H1 (cell line): ENCODE results near the gene FANCE. TPM values are rescaled to one million over a fixed set of nuclear protein-coding genes. Genes with fewer than 3 reads are reported as not detected.

Experiments
- ASH2L ChIP-seq: fragments of 200-600, 300-600 bp; sonication (generic); IDR thresholded peaks from one replicate; pipeline ENCODE4 v1.7.1; 2017; ENCODE audit warnings: low read length
- ATF3 ChIP-seq: IDR thresholded peaks from 2 replicates; pipeline ENCODE4 v1.6.1; 2011; ENCODE audit warnings: low read depth, mild to moderate bottlenecking, low read length; ENCODE audit not compliant: insufficient read depth
- BCL11A ChIP-seq, 2 experiments: IDR thresholded peaks; one replicate each; pipeline ENCODE4 v1.6.1; 2011; ENCODE audit warnings: low read depth in 2 of 2, low read length in 2 of 2, mild to moderate bottlenecking in 2 of 2
- CBX5 ChIP-seq: fragments of 300-800, 300-1000 bp; sonication (generic); IDR thresholded peaks from 2 replicates; pipeline ENCODE4 v1.7.1; 2016; ENCODE audit warnings: antibody characterized with exemption, low read length, low read depth
- CBX8 ChIP-seq: fragments of 300-800, 300-1000 bp; sonication (generic); IDR thresholded peaks from 2 replicates; pipeline ENCODE4 v1.7.1; 2016; ENCODE audit warnings: low read depth, low read length, borderline replicate concordance
- CHD2 ChIP-seq: IDR thresholded peaks from 2 replicates; pipeline ENCODE4 v1.6.1; 2012; ENCODE audit warnings: low read length, improper control_type of control experiment
- JUN ChIP-seq: IDR thresholded peaks from 2 replicates; pipeline ENCODE4 v1.6.1; 2011; ENCODE audit warnings: low read depth, mild to moderate bottlenecking, improper control_type of control experiment, low read length
- MAX ChIP-seq: IDR thresholded peaks from 2 replicates; pipeline ENCODE4 v1.6.1; 2012; ENCODE audit warnings: inconsistent platforms
- PHF8 ChIP-seq: fragments of 200-600 bp; sonication (generic); conservative IDR thresholded peaks from 2 replicates; pipeline ENCODE4 v1.7.1; 2012; ENCODE audit warnings: low read depth, mild to moderate bottlenecking, inconsistent platforms, low read length, moderate library complexity
- RAD21 ChIP-seq, 2 experiments: IDR thresholded peaks in 1 of 2; conservative IDR thresholded peaks in 1 of 2; 2 replicates each; pipeline ENCODE4 v1.6.1; 2011; ENCODE audit warnings: low read depth in 2 of 2, low read length in 2 of 2, improper control_type of control experiment in 1 of 2, inconsistent platforms in 1 of 2, mild to moderate bottlenecking in 1 of 2, moderate library complexity in 1 of 2
- RXRA ChIP-seq: IDR thresholded peaks from 2 replicates; pipeline ENCODE4 v1.6.1; 2011; ENCODE audit warnings: low read depth, mild to moderate bottlenecking, low read length, moderate library complexity; ENCODE audit not compliant: insufficient read depth
- SP1 ChIP-seq: IDR thresholded peaks from 2 replicates; pipeline ENCODE4 v1.6.1; 2011; ENCODE audit warnings: low read depth, low read length
- SP2 ChIP-seq: IDR thresholded peaks from 2 replicates; pipeline ENCODE4 v1.6.1; 2012; ENCODE audit warnings: mild to moderate bottlenecking, low read length, inconsistent platforms
- SRF ChIP-seq: IDR thresholded peaks from 2 replicates; pipeline ENCODE4 v1.6.1; 2011; ENCODE audit warnings: mild to moderate bottlenecking, low read depth, low read length, moderate library complexity
- SUZ12 ChIP-seq: fragments of 200-600 bp; sonication (generic); IDR thresholded peaks from 2 replicates; pipeline ENCODE4 v1.6.1; 2012; ENCODE audit warnings: mild to moderate bottlenecking, inconsistent platforms, low read length, moderate library complexity, mixed read lengths
- TAF1 ChIP-seq: IDR thresholded peaks from 2 replicates; pipeline ENCODE4 v1.6.1; 2011; ENCODE audit warnings: mild to moderate bottlenecking, low read depth, low read length
- TAF7 ChIP-seq: optimal IDR thresholded peaks from 2 replicates; pipeline ENCODE3; 2011; ENCODE audit warnings: low read depth, mild to moderate bottlenecking, inconsistent platforms, low read length, moderate library complexity, borderline replicate concordance
- TBP ChIP-seq: IDR thresholded peaks from 2 replicates; pipeline ENCODE4 v1.6.1; 2011; ENCODE audit warnings: low read depth, low read length, improper control_type of control experiment
- USF2 ChIP-seq: IDR thresholded peaks from 2 replicates; pipeline ENCODE4 v1.6.1; 2011; ENCODE audit warnings: low read length, improper control_type of control experiment
- YY1 ChIP-seq: IDR thresholded peaks from 2 replicates; pipeline ENCODE4 v1.6.1; 2011; ENCODE audit warnings: low read depth, mild to moderate bottlenecking, low read length
- polyA plus RNA-seq, 7 experiments: library from polyadenylated mRNA; depleted of rRNA in 3 of 7; stranded (reverse) in 5 of 7; unstranded in 2 of 7; fragments of >200 nt in 5 of 7; fragments of 200-250 nt in 2 of 7; gene quantifications; 1 replicate in 5 of 7; 2 replicates in 1 of 7; 4 replicates in 1 of 7; pipeline versions ENCODE4 v1.2.1 to v1.2.3, GENCODE V29; 2011 to 2013; ENCODE audit warnings: missing spikeins in 2 of 7, mixed read lengths in 2 of 7
- total RNA-seq: library from RNA; stranded (reverse); fragmentation: NEBNext Ultra II Directional; extraction: Animal tissue kit (Norgen Biotek cat#: 25700); gene quantifications from 2 replicates; pipeline ENCODE4 v1.2.1, GENCODE V29; 2021

Gene FANCE
- total and polyA plus RNA-seq, 2 of the 8 experiments (the other 6 are each of a cell fraction or from before 2014, with no cell fraction given) = 16.1 to 17.0 TPM

- TF ChIP-seq CHD2 (no peak), SRF (peak; percentile 97), ATF3 (no peak), MAX (peak; percentile 60; the same call in 1 of the 2 replicates), TBP (peak; percentile 55; the same call in 1 of the 2 replicates), TAF1 (0 out of 2 replicates have a peak, but pooled peaks have one; percentile 4), BCL11A (IDR thresholded peaks at IDR 0.05; ENCODE audit: low read depth in 2 of 2, low read length in 2 of 2) (no peak), ASH2L (peak; percentile 64), TAF7 (peak; percentile 8), CBX8 (no peak), PHF8 (no peak), SP1 (no peak), JUN (0 out of 2 replicates have a peak, but pooled peaks have one; percentile 37), SUZ12 (no peak), SP2 (no peak), USF2 (no peak), RAD21 (IDR thresholded peaks at IDR 0.05 in 1 of 2, conservative IDR thresholded peaks at IDR 0.05 in 1 of 2; ENCODE audit: low read depth in 2 of 2, low read length in 2 of 2) (no peak), CBX5 (no peak), RXRA (no peak), YY1 (0 out of 2 replicates have a peak, but pooled peaks have one; percentile 45)
Measured at GRCh38 chr6:35489995-35490791, 38.1 kb downstream of the FANCE start (continued).
